Measurements from ENCODE around the gene RNF152. TPM values are rescaled to one million over a fixed set of nuclear protein-coding genes. Genes with fewer than 3 reads are reported as not detected.

The RNF152 gene
- total RNA-seq, 4 donors from 2014 or later = 4.6 to 14.3 (median 7.7) TPM

- Histone ChIP-seq H3K9me3 (no peaks in the 10 kb centered on the region), H3K27me3 (no peaks in the 10 kb centered on the region), H3K4me1 (peaks cover 0 to 5% (median 0%) of the 10 kb centered on the region in 4 donors), H3K36me3 (no peaks in the 10 kb centered on the region), H3K4me3 (no peak overlapping the region), H3K27ac (replicated peaks in 1 of 4) (no peak overlapping the region)
- intact Hi-C loops (cut with DNase I) = no loop called here
- 87% methylated on average over 7 of the region's 7 CpGs for WGBS
- TF ChIP-seq EP300 (IDR thresholded peaks at IDR 0.05) (no peak), POLR2AphosphoS5 (IDR thresholded peaks at IDR 0.05) (no peak), POLR2A (IDR thresholded peaks at IDR 0.05; ENCODE audit: low read depth) (no peak), CTCF (IDR thresholded peaks at IDR 0.05) (no peak)
- DNase-seq (ENCODE audit: extremely low spot score) = no peak
Observed at GRCh38 chr18:61829108-61829507, 63.7 kb downstream of the RNF152 start.

DNA sequence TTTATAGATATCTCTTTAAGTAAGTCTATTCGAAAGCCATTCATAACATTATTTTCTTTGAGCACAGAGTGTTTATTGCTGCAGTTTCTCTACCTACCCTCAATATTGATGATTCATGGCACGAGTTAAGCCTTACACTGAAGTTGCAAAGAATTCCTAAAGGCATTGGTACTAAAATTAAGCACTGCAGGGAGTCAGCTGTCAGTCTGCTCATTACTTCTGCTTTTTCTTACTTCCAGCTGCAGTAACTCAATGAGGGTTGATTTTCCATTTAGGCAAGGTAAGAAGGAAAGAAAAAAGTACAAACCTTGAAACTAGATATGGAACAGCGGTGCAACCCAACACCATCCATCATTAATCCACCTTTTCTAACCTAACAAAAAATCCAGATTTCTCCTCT lies 65.2 kb downstream of the RNF152 start:
- intact Hi-C loops (cut with DNase I) = no loop called here

DNA sequence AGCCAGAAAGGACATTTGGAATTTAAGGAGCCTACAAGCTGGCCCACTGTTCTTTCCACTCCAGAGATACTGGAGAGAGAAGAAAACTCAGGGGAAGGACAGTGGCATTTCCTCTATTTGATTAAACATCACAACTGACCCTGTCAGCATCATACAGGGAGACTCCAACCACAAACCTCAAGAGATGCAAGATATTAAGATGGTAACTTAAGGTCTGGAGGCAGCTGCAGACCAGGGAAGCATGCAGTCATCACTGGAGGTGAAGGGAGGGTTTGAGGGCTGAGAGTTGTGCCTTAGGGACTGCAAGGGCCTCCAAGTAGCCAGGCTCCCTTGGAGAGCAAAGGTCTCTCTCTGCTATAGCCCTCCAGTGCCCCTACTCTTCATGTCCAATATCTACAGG lies 67.4 kb downstream of the RNF152 start:
- no peaks in the 10 kb centered on the region for H3K4me1 ChIP-seq
- no peaks in the 10 kb centered on the region for H3K9me3 ChIP-seq
- no peak for DNase-seq (ENCODE audit: extremely low spot score)
- H3K27me3 ChIP-seq = no peaks in the 10 kb centered on the region
- intact Hi-C loops (cut with DNase I) = no loop called here
- no peak overlapping the region for H3K27ac ChIP-seq (replicated peaks in 1 of 4)
- TF ChIP-seq CTCF (IDR thresholded peaks at IDR 0.05) (no peak), POLR2A (IDR thresholded peaks at IDR 0.05; ENCODE audit: low read depth) (no peak), EP300 (IDR thresholded peaks at IDR 0.05) (no peak), POLR2AphosphoS5 (IDR thresholded peaks at IDR 0.05) (no peak)
- no peaks in the 10 kb centered on the region for H3K36me3 ChIP-seq
- H3K4me3 ChIP-seq = no peak overlapping the region

More for the DNA sequence above, 65.2 kb downstream of the RNF152 start:
- no peak for DNase-seq (ENCODE audit: extremely low spot score)
- Histone ChIP-seq H3K9me3 (no peaks in the 10 kb centered on the region), H3K4me1 (no peaks in the 10 kb centered on the region), H3K4me3 (no peak overlapping the region), H3K27ac (replicated peaks in 1 of 4) (no peak overlapping the region), H3K36me3 (no peaks in the 10 kb centered on the region), H3K27me3 (no peaks in the 10 kb centered on the region)
- 71% methylated on average over 3 of the region's 3 CpGs for WGBS
- TF ChIP-seq POLR2AphosphoS5 (IDR thresholded peaks at IDR 0.05) = no peak
- no peak for TF ChIP-seq EP300 (IDR thresholded peaks at IDR 0.05)
- no peak for TF ChIP-seq POLR2A (IDR thresholded peaks at IDR 0.05; ENCODE audit: low read depth)
- TF ChIP-seq CTCF (IDR thresholded peaks at IDR 0.05) = no peak

DNA sequence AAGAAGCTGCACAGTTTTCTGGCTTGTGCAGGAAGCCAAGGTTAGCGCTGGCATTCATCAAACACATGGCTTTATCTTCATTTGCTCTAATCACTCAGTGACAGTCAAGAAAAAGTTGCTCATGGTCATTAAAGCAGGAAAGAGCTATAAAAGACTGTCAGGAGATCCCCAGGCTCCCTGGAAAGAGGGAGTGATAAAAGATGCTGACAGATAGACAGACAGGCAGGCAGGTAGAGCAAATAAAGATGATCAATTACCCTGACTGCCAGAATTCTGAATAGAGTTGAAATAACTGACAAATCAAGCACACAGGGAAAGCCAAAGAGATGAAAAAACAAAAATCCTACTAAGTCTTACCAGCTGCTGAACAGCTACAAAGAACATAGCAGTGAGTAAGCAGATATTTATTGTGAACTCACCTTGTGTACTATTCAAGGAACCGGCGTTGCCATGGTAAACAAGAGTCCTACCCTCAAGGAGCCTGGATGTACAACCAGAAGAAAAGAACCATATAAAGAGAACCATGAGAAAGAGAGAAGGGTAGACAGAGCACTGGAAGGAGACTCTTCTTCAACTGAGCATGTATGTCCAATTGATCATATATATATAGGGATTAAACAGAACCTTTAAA lies 68.0 kb downstream of the RNF152 start:
- no peak for DNase-seq (ENCODE audit: extremely low spot score)
- intact Hi-C loops (cut with DNase I) = no loop called here
- H3K27ac ChIP-seq (replicated peaks in 1 of 4) = no peak overlapping the region
- H3K27me3 ChIP-seq = no peaks in the 10 kb centered on the region
- no peaks in the 10 kb centered on the region for H3K4me1 ChIP-seq
- H3K4me3 ChIP-seq = no peak overlapping the region
- H3K36me3 ChIP-seq = no peaks in the 10 kb centered on the region
- H3K9me3 ChIP-seq = no peaks in the 10 kb centered on the region
- WGBS = 91% methylated on average over 3 of the region's 3 CpGs
- TF ChIP-seq CTCF (IDR thresholded peaks at IDR 0.05) = no peak
- no peak for TF ChIP-seq POLR2AphosphoS5 (IDR thresholded peaks at IDR 0.05)
- no peak for TF ChIP-seq POLR2A (IDR thresholded peaks at IDR 0.05; ENCODE audit: low read depth)
- no peak for TF ChIP-seq EP300 (IDR thresholded peaks at IDR 0.05)

GRCh38 chr18:61823595-61823994 lies 69.2 kb downstream of the RNF152 start:
- Histone ChIP-seq H3K9me3 (no peaks in the 10 kb centered on the region), H3K27me3 (no peaks in the 10 kb centered on the region), H3K36me3 (no peaks in the 10 kb centered on the region), H3K4me3 (no peak overlapping the region), H3K4me1 (no peaks in the 10 kb centered on the region), H3K27ac (replicated peaks in 1 of 4) (no peak overlapping the region)
- 100% methylated on average over 1 of the region's 3 CpGs for WGBS
- no peak for DNase-seq (ENCODE audit: extremely low spot score)
- TF ChIP-seq POLR2AphosphoS5 (IDR thresholded peaks at IDR 0.05) = no peak
- TF ChIP-seq POLR2A (IDR thresholded peaks at IDR 0.05; ENCODE audit: low read depth) = no peak
- no peak for TF ChIP-seq CTCF (IDR thresholded peaks at IDR 0.05)
- TF ChIP-seq EP300 (IDR thresholded peaks at IDR 0.05) = no peak
- intact Hi-C loops (cut with DNase I) = no loop called here
